ENCODE data around the gene DDX10. TPM values are rescaled to one million over a fixed set of nuclear protein-coding genes. Genes with fewer than 3 reads are reported as not detected.

The DDX10 gene
- polyA plus RNA-seq, 1 of the 3 experiments (the other 2 are of a cell fraction) = 35.8 TPM

GRCh38 chr11:108826136-108826535, 161.3 kb downstream of the DDX10 start:
- ChIA-PET CTCF (no interaction called here), POLR2A (no interaction called here)
- Histone ChIP-seq H3K4me3 (ENCODE audit: low read depth in 2 of 2, low read length in 1 of 2) (no peak overlapping the region), H3K4me2 (no peak overlapping the region), H3K4me1 (ENCODE audit: control insufficient read depth in 1 of 2, insufficient read depth in 2 of 2, low read depth in 1 of 2, low read length in 1 of 2) (peaks cover 0 to 13% of the 10 kb centered on the region in 2 experiments; a peak in 3 of 4 replicates), H2AFZ (ENCODE audit: low read depth) (no peak overlapping the region), H3K9ac (no peak overlapping the region), H3K27me3 (ENCODE audit: insufficient read depth) (no peaks in the 10 kb centered on the region), H3K79me2 (ENCODE audit: insufficient read depth) (peaks cover 11% of the 10 kb centered on the region; the same call in 1 of the 2 replicates), H3K36me3 (replicated peaks in 1 of 2; ENCODE audit: control insufficient read depth in 1 of 2, insufficient read depth in 2 of 2, low read length in 1 of 2) (no peaks in the 10 kb centered on the region), H3K27ac (ENCODE audit: low read depth in 2 of 2, low read length in 1 of 2) (no peak overlapping the region), H4K20me1 (ENCODE audit: insufficient read depth) (no peaks in the 10 kb centered on the region), H3K9me3 (no peaks in the 10 kb centered on the region), H3F3A (replicated peaks; ENCODE audit: insufficient read depth) (no peaks in the 10 kb centered on the region), H3K9me2 (no peaks in the 10 kb centered on the region)
- DNase-seq = no peak
- TF ChIP-seq TEAD4 (IDR thresholded peaks at IDR 0.05; ENCODE audit: borderline replicate concordance, insufficient read depth) (no peak), GABPA (IDR thresholded peaks at IDR 0.05; ENCODE audit: low read depth) (no peak), MXI1 (IDR thresholded peaks at IDR 0.05; ENCODE audit: low read depth, low read length) (no peak), NFIC (IDR thresholded peaks at IDR 0.05; ENCODE audit: borderline replicate concordance) (no peak), RAD21 (IDR thresholded peaks at IDR 0.05; ENCODE audit: low read length) (no peak), NRF1 (IDR thresholded peaks at IDR 0.05; ENCODE audit: low read depth, low read length) (no peak)
- TF ChIP-seq, protein P1, sequence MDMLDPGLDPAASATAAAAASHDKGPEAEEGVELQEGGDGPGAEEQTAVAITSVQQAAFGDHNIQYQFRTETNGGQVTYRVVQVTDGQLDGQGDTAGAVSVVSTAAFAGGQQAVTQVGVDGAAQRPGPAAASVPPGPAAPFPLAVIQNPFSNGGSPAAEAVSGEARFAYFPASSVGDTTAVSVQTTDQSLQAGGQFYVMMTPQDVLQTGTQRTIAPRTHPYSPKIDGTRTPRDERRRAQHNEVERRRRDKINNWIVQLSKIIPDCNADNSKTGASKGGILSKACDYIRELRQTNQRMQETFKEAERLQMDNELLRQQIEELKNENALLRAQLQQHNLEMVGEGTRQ (IDR thresholded peaks at IDR 0.05; ENCODE audit: borderline replicate concordance, low read depth, low read length) = no peak
- TF ChIP-seq, protein P2, sequence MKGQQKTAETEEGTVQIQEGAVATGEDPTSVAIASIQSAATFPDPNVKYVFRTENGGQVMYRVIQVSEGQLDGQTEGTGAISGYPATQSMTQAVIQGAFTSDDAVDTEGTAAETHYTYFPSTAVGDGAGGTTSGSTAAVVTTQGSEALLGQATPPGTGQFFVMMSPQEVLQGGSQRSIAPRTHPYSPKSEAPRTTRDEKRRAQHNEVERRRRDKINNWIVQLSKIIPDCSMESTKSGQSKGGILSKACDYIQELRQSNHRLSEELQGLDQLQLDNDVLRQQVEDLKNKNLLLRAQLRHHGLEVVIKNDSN (IDR thresholded peaks at IDR 0.05; ENCODE audit: borderline replicate concordance, low read depth) = no peak
- TF ChIP-seq, protein P3, sequence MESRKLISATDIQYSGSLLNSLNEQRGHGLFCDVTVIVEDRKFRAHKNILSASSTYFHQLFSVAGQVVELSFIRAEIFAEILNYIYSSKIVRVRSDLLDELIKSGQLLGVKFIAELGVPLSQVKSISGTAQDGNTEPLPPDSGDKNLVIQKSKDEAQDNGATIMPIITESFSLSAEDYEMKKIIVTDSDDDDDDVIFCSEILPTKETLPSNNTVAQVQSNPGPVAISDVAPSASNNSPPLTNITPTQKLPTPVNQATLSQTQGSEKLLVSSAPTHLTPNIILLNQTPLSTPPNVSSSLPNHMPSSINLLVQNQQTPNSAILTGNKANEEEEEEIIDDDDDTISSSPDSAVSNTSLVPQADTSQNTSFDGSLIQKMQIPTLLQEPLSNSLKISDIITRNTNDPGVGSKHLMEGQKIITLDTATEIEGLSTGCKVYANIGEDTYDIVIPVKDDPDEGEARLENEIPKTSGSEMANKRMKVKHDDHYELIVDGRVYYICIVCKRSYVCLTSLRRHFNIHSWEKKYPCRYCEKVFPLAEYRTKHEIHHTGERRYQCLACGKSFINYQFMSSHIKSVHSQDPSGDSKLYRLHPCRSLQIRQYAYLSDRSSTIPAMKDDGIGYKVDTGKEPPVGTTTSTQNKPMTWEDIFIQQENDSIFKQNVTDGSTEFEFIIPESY (IDR thresholded peaks at IDR 0.05; ENCODE audit: borderline replicate concordance, low read depth) = no peak
- WGBS (ENCODE audit: low lambda C conversion rate) = 100% methylated on average over 2 of the region's 2 CpGs

DNA sequence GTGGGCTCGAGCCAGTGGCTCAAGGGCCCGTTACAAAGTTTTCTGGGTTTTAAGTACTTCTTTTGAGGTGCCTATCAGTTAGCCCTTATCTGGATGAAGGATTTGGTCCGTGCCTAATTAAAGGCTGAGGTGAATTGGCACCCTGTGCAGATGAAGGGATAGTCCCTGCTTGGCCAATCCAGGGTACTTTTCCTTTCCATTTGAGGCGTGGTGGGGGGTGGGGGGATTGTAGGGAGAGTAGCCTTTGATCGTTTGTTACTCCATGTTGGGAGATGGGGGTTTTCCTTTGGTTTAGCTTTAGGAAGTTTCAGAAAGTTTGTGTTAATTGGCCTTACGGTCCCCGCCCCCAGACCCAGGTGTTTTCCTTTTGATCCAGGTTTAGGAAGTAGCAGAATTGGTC, 170.8 kb downstream of the DDX10 start:
- CTCF ChIA-PET = no interaction called here
- Histone ChIP-seq H4K20me1 (ENCODE audit: insufficient read depth) (no peaks in the 10 kb centered on the region), H3K27ac (ENCODE audit: low read depth in 2 of 2, low read length in 1 of 2) (no peak overlapping the region), H3K79me2 (ENCODE audit: insufficient read depth) (no peaks in the 10 kb centered on the region), H3K36me3 (replicated peaks in 1 of 2; ENCODE audit: control insufficient read depth in 1 of 2, insufficient read depth in 2 of 2, low read length in 1 of 2) (peaks cover 10 to 12% of the 10 kb centered on the region in 2 experiments), H3K9ac (no peak overlapping the region), H3K4me2 (no peak overlapping the region), H3K9me3 (no peaks in the 10 kb centered on the region), H3K9me2 (no peaks in the 10 kb centered on the region), H3F3A (replicated peaks; ENCODE audit: insufficient read depth) (no peaks in the 10 kb centered on the region), H2AFZ (ENCODE audit: low read depth) (no peak overlapping the region), H3K4me3 (ENCODE audit: low read depth in 2 of 2, low read length in 1 of 2) (no peak overlapping the region), H3K27me3 (ENCODE audit: insufficient read depth) (no peaks in the 10 kb centered on the region), H3K4me1 (ENCODE audit: control insufficient read depth in 1 of 2, insufficient read depth in 2 of 2, low read depth in 1 of 2, low read length in 1 of 2) (no peaks in the 10 kb centered on the region)
- POLR2A ChIA-PET = no interaction called here
- no peak for DNase-seq
- TF ChIP-seq ELF1 (IDR thresholded peaks at IDR 0.05) (no peak), TEAD4 (IDR thresholded peaks at IDR 0.05; ENCODE audit: borderline replicate concordance, insufficient read depth) (no peak)
- 96% methylated on average over 7 of the region's 7 CpGs for WGBS (ENCODE audit: low lambda C conversion rate)

Data from SK-N-SH (cell line).